HCT116 (cell line): Measurements from ENCODE around the gene MEP1A. TPM values are rescaled to one million over a fixed set of nuclear protein-coding genes. Genes with fewer than 3 reads are reported as not detected.

ENCODE experiments used
- ATAC-seq: fragments of 200-7000 bp; cut with Tn5 transposase; 2 replicates; pipeline ENCODE4 v1.9.1; 2020; ENCODE audit warnings: mild to moderate bottlenecking, moderate library complexity
- BruUV-seq: library from RNA; stranded (reverse); fragments of 400-500 nt; replicated peaks from 2 replicates; lab custom pipeline; 2021; lab: Mats Ljungman, UMichigan
- CTCF ChIA-PET: fragments of 300-600 bp; sonication (Branson Sonifier 250); formaldehyde crosslinking; loops from one replicate; lab custom pipeline; 2021; ENCODE audit warnings: antibody characterized with exemption; lab: Charles Lee
- POLR2A ChIA-PET: fragments of 300-600, 350-600 bp; sonication (Branson Sonifier 250); formaldehyde crosslinking; loops from one replicate; lab custom pipeline; 2021; ENCODE audit warnings: antibody characterized with exemption; lab: Charles Lee
- RAD21 ChIA-PET, 2 experiments: fragments of 300-600 bp; sonication (Branson Sonifier 250); formaldehyde crosslinking; loops; one replicate each; lab custom pipeline; 2023; ENCODE audit warnings: low total read pairs in 2 of 2; ENCODE audit not compliant: uncharacterized antibody in 2 of 2, unreplicated experiment in 2 of 2, low non-redundant PET in 1 of 2; lab: Charles Lee
- DNase-seq: peaks from one replicate; pipeline ENCODE4 v3.0.0-alpha.2; 2010; ENCODE audit warnings: low read depth, low spot score
- H2AFZ ChIP-seq: fragments of 200-600 bp; shearing (Covaris generic), sonication (generic); 2 replicates; pipeline ENCODE4 v1.6.1; 2017; ENCODE audit warnings: low read depth, mixed run types, mixed read lengths, antibody characterized with exemption, low read length; ENCODE audit not compliant: poor library complexity, severe bottlenecking
- H3K27ac ChIP-seq: 2 replicates; pipeline ENCODE4 v1.5.1; 2012; ENCODE audit warnings: low read depth, low read length
- H3K27me3 ChIP-seq: fragments of 200-600 bp; sonication (generic); 2 replicates; pipeline ENCODE4 v1.6.1; 2016; ENCODE audit warnings: mixed run types, low read length, mixed read lengths; ENCODE audit not compliant: insufficient read depth
- H3K36me3 ChIP-seq, 2 experiments: fragments of 200-500 bp in 1 of 2; fragments of 200-600 bp in 1 of 2; sonication (Bioruptor generic) in 1 of 2; sonication (generic) in 1 of 2; 2 replicates each; pipeline versions ENCODE4 v1.5.1 to v1.6.1; 2014 to 2016; ENCODE audit warnings: low read length in 2 of 2, inconsistent platforms in 1 of 2, mixed read lengths in 1 of 2, mixed run types in 1 of 2; ENCODE audit not compliant: insufficient read depth in 2 of 2, control insufficient read depth in 1 of 2
- H3K4me1 ChIP-seq, 2 experiments: fragments of 200-600 bp in 1 of 2; sonication (generic) in 1 of 2; 2 replicates each; pipeline versions ENCODE4 v1.5.1 to v1.6.1; 2012 to 2017; ENCODE audit warnings: low read length in 2 of 2, inconsistent platforms in 1 of 2, mild to moderate bottlenecking in 1 of 2, mixed read lengths in 1 of 2, mixed run types in 1 of 2, moderate library complexity in 1 of 2; ENCODE audit not compliant: insufficient read depth in 2 of 2, control insufficient read depth in 1 of 2
- H3K4me2 ChIP-seq: fragments of 200-600 bp; sonication (generic); 2 replicates; pipeline ENCODE4 v1.6.1; 2017; ENCODE audit warnings: mixed run types, low read length, mixed read lengths
- H3K4me3 ChIP-seq, 2 experiments: fragments of 200-600 bp in 1 of 2; sonication (generic) in 1 of 2; replicated peaks in 1 of 2; 2 replicates each; pipeline ENCODE4 v1.5.1; 2011 to 2016; ENCODE audit warnings: low read length in 2 of 2, control low read depth in 1 of 2, low read depth in 1 of 2, mild to moderate bottlenecking in 1 of 2, mixed read lengths in 1 of 2, mixed run types in 1 of 2
- H3K79me2 ChIP-seq: fragments of 200-600 bp; sonication (generic); 2 replicates; pipeline ENCODE4 v1.6.1; 2017; ENCODE audit warnings: mild to moderate bottlenecking, mixed run types, low read length, moderate library complexity, mixed read lengths; ENCODE audit not compliant: insufficient read depth
- H3K9ac ChIP-seq: fragments of 200-600 bp; sonication (generic); 2 replicates; pipeline ENCODE4 v1.6.1; 2016; ENCODE audit warnings: low read length, mixed read lengths
- H3K9me2 ChIP-seq: fragments of 200-600 bp; sonication (generic), shearing (Covaris generic); 2 replicates; pipeline ENCODE4 v1.6.1; 2017; ENCODE audit warnings: mixed run types, mild to moderate bottlenecking, moderate library complexity; ENCODE audit not compliant: insufficient read depth
- H3K9me3 ChIP-seq, 2 experiments: fragments of 200-500 bp in 1 of 2; fragments of 200-600 bp in 1 of 2; sonication (Bioruptor generic) in 1 of 2; sonication (generic) in 1 of 2; 2 replicates each; pipeline ENCODE4 v1.6.1; 2014 to 2017; ENCODE audit warnings: low read length in 2 of 2, mixed read lengths in 2 of 2, inconsistent platforms in 1 of 2, low read depth in 1 of 2, mild to moderate bottlenecking in 1 of 2, mixed run types in 1 of 2, moderate library complexity in 1 of 2; ENCODE audit not compliant: control insufficient read depth in 1 of 2, insufficient read depth in 1 of 2
- H4K20me1 ChIP-seq: fragments of 200-600 bp; sonication (generic), shearing (Covaris generic); 2 replicates; pipeline ENCODE4 v1.6.1; 2017; ENCODE audit warnings: mixed run types, mild to moderate bottlenecking, moderate library complexity; ENCODE audit not compliant: insufficient read depth
- EGR1 ChIP-seq: IDR thresholded peaks from 2 replicates; pipeline ENCODE4 v1.6.1; 2012; ENCODE audit warnings: low read depth
- EZH2 ChIP-seq: fragments of 200-600 bp; sonication (generic); IDR thresholded peaks from 2 replicates; pipeline ENCODE4 v1.6.1; 2017; ENCODE audit warnings: antibody characterized with exemption, mixed run types
- FOSL1 ChIP-seq: IDR thresholded peaks from 2 replicates; pipeline ENCODE4 v1.6.1; 2012; ENCODE audit warnings: low read depth
- POLR2A ChIP-seq: IDR thresholded peaks from 2 replicates; pipeline ENCODE4 v1.7.0; 2011; ENCODE audit warnings: borderline replicate concordance; ENCODE audit not compliant: insufficient read depth, insufficient read length; ENCODE audit errors: extremely low read depth
- POLR2AphosphoS5 ChIP-seq: IDR thresholded peaks from 2 replicates; pipeline ENCODE4 v1.6.1; 2011; ENCODE audit warnings: mild to moderate bottlenecking, low read depth, low read length, moderate library complexity
- RAD21 ChIP-seq: IDR thresholded peaks from 2 replicates; pipeline ENCODE4 v1.6.1; 2012; ENCODE audit warnings: low read depth, mild to moderate bottlenecking
- SIN3A ChIP-seq: IDR thresholded peaks from 2 replicates; pipeline ENCODE4 v1.6.1; 2012; ENCODE audit warnings: low read depth
- SP1 ChIP-seq: IDR thresholded peaks from 2 replicates; pipeline ENCODE4 v1.6.1; 2012; ENCODE audit warnings: low read depth
- SRF ChIP-seq: IDR thresholded peaks from 2 replicates; pipeline ENCODE4 v1.6.1; 2012; ENCODE audit warnings: low read depth
- TCF7L2 ChIP-seq: IDR thresholded peaks from 2 replicates; pipeline ENCODE4 v1.7.0; 2011; ENCODE audit warnings: borderline replicate concordance, inconsistent platforms; ENCODE audit not compliant: insufficient read depth, insufficient read length; ENCODE audit errors: extremely low read depth
- YY1 ChIP-seq: IDR thresholded peaks from 2 replicates; pipeline ENCODE4 v1.6.1; 2011; ENCODE audit warnings: low read length, low read depth, moderate library complexity, mild to moderate bottlenecking; ENCODE audit not compliant: insufficient replicate concordance; ENCODE audit errors: extremely low read depth
- ZNF274 ChIP-seq: fragments of 200-500 bp; sonication (Bioruptor generic); IDR thresholded peaks from 2 replicates; pipeline ENCODE4 v1.6.1; 2014; ENCODE audit warnings: mild to moderate bottlenecking, low read depth, low read length, inconsistent platforms
- intact Hi-C: fragments of 100-400 bp; cut with micrococcal nuclease; formaldehyde crosslinking; loops from 2 replicates; pipeline ENCODE4 v1.10.0; 2022
- total RNA-seq: library from RNA; stranded (reverse); gene quantifications from one replicate; pipeline ENCODE4 v1.2.1, GENCODE V29; 2021; ENCODE audit not compliant: unreplicated experiment
- TF ChIP-seq, protein P1 (sequence below), 3 experiments: fragments of 200-600 bp in 1 of 3; sonication (generic) in 1 of 3; IDR thresholded peaks in 2 of 3; conservative IDR thresholded peaks in 1 of 3; 2 replicates each; pipeline ENCODE4 v1.5.1; 2012 to 2017; ENCODE audit warnings: low read depth in 2 of 3, low read length in 2 of 3, antibody characterized with exemption in 1 of 3, borderline replicate concordance in 1 of 3, control low read depth in 1 of 3, mild to moderate bottlenecking in 1 of 3, mixed read lengths in 1 of 3, mixed run types in 1 of 3, moderate library complexity in 1 of 3; ENCODE audit not compliant: insufficient read depth in 1 of 3
- TF ChIP-seq, protein P2 (sequence below): IDR thresholded peaks from 2 replicates; pipeline ENCODE4 v1.6.1; 2012; ENCODE audit warnings: low read depth
- TF ChIP-seq, protein P3 (sequence below): IDR thresholded peaks from 2 replicates; pipeline ENCODE4 v1.6.1; 2012

The MEP1A gene
- total RNA-seq, 1 experiment from 2014 or later, result not detected

DNA sequence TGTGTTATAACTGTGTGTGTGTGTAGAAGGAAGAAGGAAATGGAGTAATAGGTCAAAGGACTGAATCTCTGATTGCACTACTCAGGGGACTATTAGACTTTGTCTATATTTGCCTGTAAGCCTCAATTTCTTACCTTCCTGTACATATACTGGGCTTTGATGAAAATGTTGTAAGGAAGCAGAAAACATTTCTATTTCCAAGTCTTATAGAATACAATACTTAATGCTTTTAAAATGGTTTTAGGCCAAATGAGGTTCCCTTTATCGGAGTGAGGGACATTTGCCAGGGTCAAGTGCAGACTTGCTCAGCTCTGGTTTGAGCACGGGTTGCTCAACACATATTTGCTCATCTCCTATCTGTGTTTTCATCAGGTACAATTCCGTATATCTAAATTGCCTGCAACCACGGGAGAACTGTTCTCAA lies 28.3 kb downstream of the MEP1A start:
- POLR2A ChIA-PET, result no interaction called here
- Histone ChIP-seq H3K9me2 (no peaks in the 10 kb centered on the region), H2AFZ (no peak overlapping the region), H3K27ac (no peak overlapping the region), H3K4me2 (no peak overlapping the region), H3K9ac (no peak overlapping the region), H3K27me3 (no peaks in the 10 kb centered on the region), H3K79me2 (no peaks in the 10 kb centered on the region), H3K36me3 (no peaks in the 10 kb centered on the region), H4K20me1 (no peaks in the 10 kb centered on the region), H3K4me3 (no peak overlapping the region), H3K9me3 (no peaks in the 10 kb centered on the region), H3K4me1 (peaks cover 0 to 9% of the 10 kb centered on the region in 2 experiments; a peak in 2 of 4 replicates)
- intact Hi-C loops, result no loop called here
- no TSS peak for BruUV-seq
- RAD21 ChIA-PET, result no interaction called here
- no peak for ATAC-seq
- no peak for TF ChIP-seq SP1
- TF ChIP-seq YY1, result no peak
- TF ChIP-seq EZH2, result no peak
- TF ChIP-seq, protein P1, sequence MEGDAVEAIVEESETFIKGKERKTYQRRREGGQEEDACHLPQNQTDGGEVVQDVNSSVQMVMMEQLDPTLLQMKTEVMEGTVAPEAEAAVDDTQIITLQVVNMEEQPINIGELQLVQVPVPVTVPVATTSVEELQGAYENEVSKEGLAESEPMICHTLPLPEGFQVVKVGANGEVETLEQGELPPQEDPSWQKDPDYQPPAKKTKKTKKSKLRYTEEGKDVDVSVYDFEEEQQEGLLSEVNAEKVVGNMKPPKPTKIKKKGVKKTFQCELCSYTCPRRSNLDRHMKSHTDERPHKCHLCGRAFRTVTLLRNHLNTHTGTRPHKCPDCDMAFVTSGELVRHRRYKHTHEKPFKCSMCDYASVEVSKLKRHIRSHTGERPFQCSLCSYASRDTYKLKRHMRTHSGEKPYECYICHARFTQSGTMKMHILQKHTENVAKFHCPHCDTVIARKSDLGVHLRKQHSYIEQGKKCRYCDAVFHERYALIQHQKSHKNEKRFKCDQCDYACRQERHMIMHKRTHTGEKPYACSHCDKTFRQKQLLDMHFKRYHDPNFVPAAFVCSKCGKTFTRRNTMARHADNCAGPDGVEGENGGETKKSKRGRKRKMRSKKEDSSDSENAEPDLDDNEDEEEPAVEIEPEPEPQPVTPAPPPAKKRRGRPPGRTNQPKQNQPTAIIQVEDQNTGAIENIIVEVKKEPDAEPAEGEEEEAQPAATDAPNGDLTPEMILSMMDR (IDR thresholded peaks at IDR 0.05 in 2 of 3, conservative IDR thresholded peaks at IDR 0.05 in 1 of 3; ENCODE audit: borderline replicate concordance in 1 of 3, insufficient read depth in 1 of 3, low read depth in 2 of 3, low read length in 2 of 3), result no peak
- TF ChIP-seq FOSL1, result no peak
- TF ChIP-seq POLR2AphosphoS5, result no peak
- TF ChIP-seq ZNF274, result no peak
- TF ChIP-seq, protein P2, sequence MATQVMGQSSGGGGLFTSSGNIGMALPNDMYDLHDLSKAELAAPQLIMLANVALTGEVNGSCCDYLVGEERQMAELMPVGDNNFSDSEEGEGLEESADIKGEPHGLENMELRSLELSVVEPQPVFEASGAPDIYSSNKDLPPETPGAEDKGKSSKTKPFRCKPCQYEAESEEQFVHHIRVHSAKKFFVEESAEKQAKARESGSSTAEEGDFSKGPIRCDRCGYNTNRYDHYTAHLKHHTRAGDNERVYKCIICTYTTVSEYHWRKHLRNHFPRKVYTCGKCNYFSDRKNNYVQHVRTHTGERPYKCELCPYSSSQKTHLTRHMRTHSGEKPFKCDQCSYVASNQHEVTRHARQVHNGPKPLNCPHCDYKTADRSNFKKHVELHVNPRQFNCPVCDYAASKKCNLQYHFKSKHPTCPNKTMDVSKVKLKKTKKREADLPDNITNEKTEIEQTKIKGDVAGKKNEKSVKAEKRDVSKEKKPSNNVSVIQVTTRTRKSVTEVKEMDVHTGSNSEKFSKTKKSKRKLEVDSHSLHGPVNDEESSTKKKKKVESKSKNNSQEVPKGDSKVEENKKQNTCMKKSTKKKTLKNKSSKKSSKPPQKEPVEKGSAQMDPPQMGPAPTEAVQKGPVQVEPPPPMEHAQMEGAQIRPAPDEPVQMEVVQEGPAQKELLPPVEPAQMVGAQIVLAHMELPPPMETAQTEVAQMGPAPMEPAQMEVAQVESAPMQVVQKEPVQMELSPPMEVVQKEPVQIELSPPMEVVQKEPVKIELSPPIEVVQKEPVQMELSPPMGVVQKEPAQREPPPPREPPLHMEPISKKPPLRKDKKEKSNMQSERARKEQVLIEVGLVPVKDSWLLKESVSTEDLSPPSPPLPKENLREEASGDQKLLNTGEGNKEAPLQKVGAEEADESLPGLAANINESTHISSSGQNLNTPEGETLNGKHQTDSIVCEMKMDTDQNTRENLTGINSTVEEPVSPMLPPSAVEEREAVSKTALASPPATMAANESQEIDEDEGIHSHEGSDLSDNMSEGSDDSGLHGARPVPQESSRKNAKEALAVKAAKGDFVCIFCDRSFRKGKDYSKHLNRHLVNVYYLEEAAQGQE, result no peak
- TF ChIP-seq RAD21, result no peak
- TF ChIP-seq SIN3A, result no peak
- no peak for TF ChIP-seq POLR2A
- TF ChIP-seq, protein P3, sequence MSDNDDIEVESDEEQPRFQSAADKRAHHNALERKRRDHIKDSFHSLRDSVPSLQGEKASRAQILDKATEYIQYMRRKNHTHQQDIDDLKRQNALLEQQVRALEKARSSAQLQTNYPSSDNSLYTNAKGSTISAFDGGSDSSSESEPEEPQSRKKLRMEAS, result no peak
- no peak for TF ChIP-seq EGR1
- no peak for TF ChIP-seq TCF7L2
- TF ChIP-seq SRF, result no peak
- DNase-seq, result no peak
- CTCF ChIA-PET, result no interaction called here
